Measurements from ENCODE around the gene UTS2R.

Gene UTS2R

GRCh38 chr17:82351713-82352488 is 19.7 kb upstream of the UTS2R start:
- peak; percentile 58 to 83 for DNase-seq (ENCODE audit: low read depth in 1 of 2, low spot score in 1 of 2)
- TF ChIP-seq POLR2AphosphoS5 (IDR thresholded peaks at IDR 0.05; ENCODE audit: low read depth) (no peak), REST (IDR thresholded peaks at IDR 0.05; ENCODE audit: insufficient replicate concordance, low read depth) (peak; percentile 66), SPI1 (IDR thresholded peaks at IDR 0.05; ENCODE audit: borderline replicate concordance, low read depth) (no peak), CTCF (IDR thresholded peaks at IDR 0.05; ENCODE audit: insufficient read depth, low read length) (peak; percentile 94), GABPA (IDR thresholded peaks at IDR 0.05; ENCODE audit: low read depth) (no peak)
- H3K27me3 ChIP-seq (ENCODE audit: insufficient read depth, poor library complexity, severe bottlenecking): no peaks in the 10 kb centered on the region
- no peak overlapping the region for H3K27ac ChIP-seq (replicated peaks)
- no peak overlapping the region for H3K4me3 ChIP-seq (replicated peaks; ENCODE audit: insufficient read depth, low read length)

GRCh38 chr17:82353484-82353883 is 18.1 kb upstream of the UTS2R start:
- Histone ChIP-seq H3K27me3 (ENCODE audit: insufficient read depth, poor library complexity, severe bottlenecking) (no peaks in the 10 kb centered on the region), H3K27ac (replicated peaks) (no peak overlapping the region), H3K4me3 (replicated peaks; ENCODE audit: insufficient read depth, low read length) (no peak overlapping the region)
- DNase-seq (ENCODE audit: low read depth in 1 of 2, low spot score in 1 of 2): no peak
- TF ChIP-seq REST (IDR thresholded peaks at IDR 0.05; ENCODE audit: insufficient replicate concordance, low read depth) (no peak), CTCF (IDR thresholded peaks at IDR 0.05; ENCODE audit: insufficient read depth, low read length) (no peak), SPI1 (IDR thresholded peaks at IDR 0.05; ENCODE audit: borderline replicate concordance, low read depth) (no peak)

- TF ChIP-seq POLR2AphosphoS5 (IDR thresholded peaks at IDR 0.05; ENCODE audit: low read depth): no peak
- TF ChIP-seq REST (IDR thresholded peaks at IDR 0.05; ENCODE audit: insufficient replicate concordance, low read depth): no peak
- no peak for TF ChIP-seq GABPA (IDR thresholded peaks at IDR 0.05; ENCODE audit: low read depth)
- TF ChIP-seq SPI1 (IDR thresholded peaks at IDR 0.05; ENCODE audit: borderline replicate concordance, low read depth): no peak
- TF ChIP-seq CTCF (IDR thresholded peaks at IDR 0.05; ENCODE audit: insufficient read depth, low read length): no peak
- Histone ChIP-seq H3K4me3 (replicated peaks; ENCODE audit: insufficient read depth, low read length) (no peak overlapping the region), H3K27ac (replicated peaks) (no peak overlapping the region), H3K27me3 (ENCODE audit: insufficient read depth, poor library complexity, severe bottlenecking) (no peaks in the 10 kb centered on the region)
- no peak for DNase-seq (ENCODE audit: low read depth in 1 of 2, low spot score in 1 of 2)
Observed at GRCh38 chr17:82354804-82355308, 16.7 kb upstream of the UTS2R start.

All from HL-60 (cell line).